ENCODE results near the gene COLEC12. TPM values are rescaled to one million over a fixed set of nuclear protein-coding genes. Genes with fewer than 3 reads are reported as not detected.

The COLEC12 gene
- total and polyA plus RNA-seq, 3 donors from 2014 or later, result 4.5 to 10.4 (median 8.1) TPM

GRCh38 chr18:289026-289425, 211.5 kb downstream of the COLEC12 start:
- TF ChIP-seq POLR2A (IDR thresholded peaks at IDR 0.05) (no peak), CTCF (IDR thresholded peaks at IDR 0.05) (no peak)
- Histone ChIP-seq H3K27me3 (no peaks in the 10 kb centered on the region), H3K4me3 (no peak overlapping the region), H3K36me3 (ENCODE audit: low read depth, missing control alignments) (no peaks in the 10 kb centered on the region), H3K4me1 (no peaks in the 10 kb centered on the region), H3K27ac (no peak overlapping the region), H3K9me3 (no peaks in the 10 kb centered on the region)
- intact Hi-C loops (cut with DNase I; ENCODE audit: low total_unique reads), result loop anchor here (10.0 kb wide), 1 partner anchor 326 kb away; no protein-coding TSS in a partner anchor
- 50 to 79% methylated on average over 1 of the region's 1 CpG for WGBS, 2 donors
- DNase-seq, result no peak

GRCh38 chr18:286515-287310, 213.8 kb downstream of the COLEC12 start:
- Histone ChIP-seq H3K36me3 (ENCODE audit: low read depth, missing control alignments) (no peaks in the 10 kb centered on the region), H3K27me3 (no peaks in the 10 kb centered on the region), H3K4me3 (no peak overlapping the region), H3K9me3 (no peaks in the 10 kb centered on the region), H3K27ac (no peak overlapping the region), H3K4me1 (no peaks in the 10 kb centered on the region)
- intact Hi-C loops (cut with DNase I; ENCODE audit: low total_unique reads), result loop anchor here (10.0 kb wide), 1 partner anchor 328 kb away; no protein-coding TSS in a partner anchor
- 63 to 69% methylated on average over 8 of the region's 8 CpGs for WGBS, 2 donors
- DNase-seq, result peak; percentile 17
- TF ChIP-seq CTCF (IDR thresholded peaks at IDR 0.05) (peak in 2 of 3 experiments; percentile 35 to 36), POLR2A (IDR thresholded peaks at IDR 0.05) (no peak)

- no peak for TF ChIP-seq POLR2A (IDR thresholded peaks at IDR 0.05)
- TF ChIP-seq CTCF (IDR thresholded peaks at IDR 0.05), result no peak
- no peaks in the 10 kb centered on the region for H3K9me3 ChIP-seq
- H3K4me3 ChIP-seq, result no peak overlapping the region
- H3K36me3 ChIP-seq (ENCODE audit: low read depth, missing control alignments), result no peaks in the 10 kb centered on the region
- no peak overlapping the region for H3K27ac ChIP-seq
- no peaks in the 10 kb centered on the region for H3K27me3 ChIP-seq
- H3K4me1 ChIP-seq, result no peaks in the 10 kb centered on the region
- intact Hi-C loops (cut with DNase I; ENCODE audit: low total_unique reads), result loop anchor here (10.0 kb wide), 1 partner anchor 329 kb away; no protein-coding TSS in a partner anchor
- WGBS, 2 donors, result 86 to 87% methylated on average over 6 of the region's 6 CpGs
- no peak for DNase-seq
These were observed 214.7 kb downstream of the COLEC12 start for GRCh38 chr18:285817-286216.

- intact Hi-C loops (cut with DNase I; ENCODE audit: low total_unique reads), result no loop called here
- no peaks in the 10 kb centered on the region for H3K36me3 ChIP-seq (ENCODE audit: low read depth, missing control alignments)
- no peak overlapping the region for H3K4me3 ChIP-seq
- no peak for DNase-seq
- 71 to 90% methylated on average over 2 of the region's 2 CpGs for WGBS, 2 donors
- TF ChIP-seq CTCF (IDR thresholded peaks at IDR 0.05) (no peak), POLR2A (IDR thresholded peaks at IDR 0.05) (no peak)
- H3K9me3 ChIP-seq, result no peaks in the 10 kb centered on the region
- H3K4me1 ChIP-seq, result no peaks in the 10 kb centered on the region
- no peaks in the 10 kb centered on the region for H3K27me3 ChIP-seq
- no peak overlapping the region for H3K27ac ChIP-seq
These were observed 225.0 kb downstream of the COLEC12 start for GRCh38 chr18:275486-275885.

All from testis (tissue), 3 donors.